GM19468 (cell line): ENCODE data around the gene PNKP.
A peak's percentile ranks its signal among the peaks of the same experiment; 100 is the strongest.

Experiments
- ATAC-seq: cut with Tn5 transposase; IDR thresholded peaks from one replicate; pipeline ENCODE4 v1.9.1; 2021; ENCODE audit warnings: mild to moderate bottlenecking, moderate library complexity, moderate number of reproducible peaks; ENCODE audit not compliant: unreplicated experiment; ENCODE audit errors: extremely low read depth

The PNKP gene

DNA sequence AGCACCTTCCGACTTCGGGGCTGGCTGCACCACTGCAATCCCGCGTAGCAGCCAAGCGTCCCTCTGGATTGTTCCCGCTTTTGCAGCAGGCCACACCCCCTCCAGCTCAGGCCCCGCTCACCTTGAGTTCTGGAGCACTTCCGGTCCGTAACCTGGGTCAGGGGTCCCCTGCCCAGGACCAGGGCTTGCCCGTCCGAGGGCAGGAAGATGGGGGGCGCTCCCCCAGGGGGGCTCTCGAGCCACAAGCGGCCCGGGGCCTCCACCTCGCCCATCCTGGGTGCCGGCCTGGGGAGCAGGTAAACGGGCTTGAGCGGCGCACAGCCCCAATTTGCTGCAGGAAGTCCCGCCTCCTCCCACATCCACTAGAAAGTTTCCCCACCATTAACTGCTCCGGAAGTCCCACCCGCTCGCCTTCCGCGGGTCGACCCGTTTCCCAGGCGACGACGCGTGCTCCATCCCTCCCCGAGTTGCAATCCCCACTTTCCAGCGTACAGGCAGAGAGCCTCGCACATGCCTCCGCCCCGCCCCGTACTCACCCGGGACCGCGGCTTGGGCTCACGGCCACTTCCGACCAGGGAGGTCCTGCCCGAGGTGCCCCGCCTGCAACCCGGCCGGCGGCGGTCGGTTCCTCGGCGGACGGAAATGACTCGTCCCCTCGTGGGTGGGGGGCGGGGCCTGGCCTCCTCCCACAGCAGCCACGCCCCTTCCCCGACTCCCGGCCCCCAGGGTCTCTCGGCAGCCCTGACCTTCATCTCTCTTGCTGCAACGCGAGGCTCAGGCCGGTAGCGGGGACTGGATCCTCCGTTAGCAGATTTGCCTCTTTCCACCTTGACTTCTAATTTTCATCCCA, at the start of gene PNKP:
Gene PNKP (minus strand): TSS at position 644 of the 850 bp plus-strand sequence. CDS start 372 bp downstream, at position 272.
- peak; percentile 10 for ATAC-seq

DNA sequence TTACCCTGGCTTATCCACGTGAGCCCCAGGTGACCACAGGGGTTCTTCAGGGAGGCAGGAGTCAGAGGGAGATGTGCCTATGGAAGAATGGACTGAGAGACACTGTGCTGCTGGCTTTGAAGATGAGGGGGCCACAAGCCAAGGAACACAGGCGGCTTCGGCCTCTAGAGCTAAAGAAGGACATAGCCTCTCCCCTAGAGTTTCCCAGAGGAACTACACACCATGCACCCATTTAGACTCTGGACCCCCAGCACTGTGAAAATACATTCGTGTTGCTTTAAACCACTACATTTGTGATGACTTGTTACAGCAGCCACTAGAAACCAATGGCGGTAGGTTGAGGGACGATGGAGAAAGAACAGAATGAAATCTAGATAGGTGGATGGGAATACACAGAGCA, 47.9 kb upstream of the PNKP start:
- ATAC-seq: no peak

DNA sequence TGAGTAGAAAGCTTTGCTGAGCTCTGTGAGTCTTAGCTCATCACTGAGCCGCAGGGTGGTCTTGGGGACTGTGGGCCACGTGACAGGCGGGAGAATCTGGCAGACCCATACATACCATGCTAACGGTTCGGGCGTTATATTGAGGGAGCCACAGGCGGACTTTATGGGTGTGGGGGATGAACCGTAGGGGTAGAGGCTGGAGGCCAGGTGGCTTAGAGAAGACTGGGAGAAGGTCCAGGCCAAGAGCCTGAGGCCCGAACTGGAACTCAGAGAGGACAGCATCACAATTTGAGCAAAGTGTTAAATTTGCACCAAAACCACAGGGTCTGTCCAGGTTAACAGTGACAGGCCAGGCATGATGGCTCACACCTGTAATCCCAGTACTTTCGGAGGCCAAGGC, 46.3 kb upstream of the PNKP start:
- no peak for ATAC-seq

DNA sequence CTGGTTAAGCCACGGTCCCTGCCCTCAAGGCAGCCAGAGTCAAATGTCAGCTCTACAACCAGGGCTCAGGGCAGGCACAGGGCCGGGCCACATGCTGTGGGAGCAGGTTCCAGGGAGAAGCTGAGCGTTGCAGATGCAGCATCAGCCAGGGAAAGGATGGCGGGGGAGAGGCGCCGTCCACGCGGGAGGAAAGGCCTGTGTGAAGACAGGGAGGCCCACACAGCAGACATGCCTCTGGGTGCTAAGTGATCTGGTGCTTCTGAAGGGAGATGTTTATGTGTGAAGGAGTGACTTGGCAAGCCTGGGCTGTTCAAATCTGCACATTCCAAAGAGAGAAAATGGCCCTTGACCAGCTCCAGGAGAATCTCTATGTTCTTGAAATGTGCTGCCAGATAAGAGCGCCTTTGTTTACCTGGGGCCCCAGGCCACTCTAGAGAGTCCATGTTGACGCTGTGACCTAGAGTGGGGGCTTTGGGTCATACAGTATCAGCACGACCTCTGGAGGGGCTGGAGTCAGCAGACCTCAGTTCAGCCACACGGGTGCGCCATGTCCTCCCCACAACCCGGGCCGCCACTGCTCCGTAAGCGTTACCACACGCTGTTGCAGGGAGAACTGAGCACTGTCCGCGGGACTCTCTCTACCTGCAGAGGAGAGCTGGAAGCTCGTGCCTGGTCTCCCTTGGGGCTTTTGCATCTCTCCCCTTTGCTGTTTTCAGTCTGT, 45.7 kb upstream of the PNKP start:
- ATAC-seq: no peak

DNA sequence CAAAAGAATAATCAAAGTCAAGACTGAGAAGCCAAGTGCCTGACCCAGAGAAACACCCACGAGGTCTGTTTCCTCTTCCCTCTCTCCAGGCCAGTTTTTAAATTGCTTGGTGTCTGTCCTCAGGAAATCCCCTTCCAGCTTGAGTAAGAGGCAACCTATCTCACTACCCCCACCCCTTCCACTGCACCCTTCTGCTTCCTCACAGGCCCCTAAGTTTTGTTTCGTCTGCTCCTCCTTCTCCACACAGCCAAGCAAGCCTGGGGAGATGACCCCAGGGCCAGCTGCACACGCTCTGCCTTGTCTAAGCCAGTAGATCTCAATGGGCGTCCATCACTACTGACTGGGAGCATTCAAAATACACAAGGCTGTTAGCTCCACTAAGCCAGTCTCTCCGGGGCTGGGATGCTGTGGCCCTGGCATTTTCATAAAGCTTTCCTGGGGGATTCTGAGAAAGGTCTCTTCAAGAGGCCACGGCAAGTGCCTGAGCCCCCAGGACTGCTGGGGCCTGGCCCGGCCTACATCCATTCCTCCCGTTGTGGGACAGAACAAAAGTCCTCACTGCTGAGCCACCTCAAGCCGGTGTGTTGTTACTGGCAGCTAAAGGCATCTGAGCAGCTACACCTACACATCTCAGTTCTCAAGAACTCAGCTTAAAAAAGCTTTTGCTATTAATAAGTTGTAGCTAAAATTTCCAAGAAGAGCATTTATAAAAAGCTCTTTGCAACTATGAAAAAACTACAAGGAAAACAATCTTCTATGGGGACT, 44.2 kb upstream of the PNKP start:
- ATAC-seq: no peak

DNA sequence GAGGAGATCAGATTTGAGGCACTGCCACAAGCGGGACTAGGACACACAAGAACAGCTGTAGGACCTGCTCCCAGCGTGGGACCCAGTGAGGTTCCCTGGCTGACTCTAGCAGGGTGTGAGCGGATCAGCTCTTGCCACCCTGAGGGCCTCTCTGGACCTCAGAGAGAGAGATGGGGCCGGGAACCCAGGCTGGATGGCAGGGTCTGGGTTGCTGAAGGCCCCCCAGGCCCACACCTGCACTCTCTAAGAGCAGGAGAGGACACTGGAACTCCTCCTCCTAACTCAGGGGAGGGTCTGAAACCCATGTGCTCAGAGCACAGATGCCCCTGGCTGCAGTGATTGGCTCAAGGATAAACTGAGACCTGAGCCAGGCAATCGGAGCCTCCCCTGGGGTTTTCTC, 42.8 kb upstream of the PNKP start:
- no peak for ATAC-seq

DNA sequence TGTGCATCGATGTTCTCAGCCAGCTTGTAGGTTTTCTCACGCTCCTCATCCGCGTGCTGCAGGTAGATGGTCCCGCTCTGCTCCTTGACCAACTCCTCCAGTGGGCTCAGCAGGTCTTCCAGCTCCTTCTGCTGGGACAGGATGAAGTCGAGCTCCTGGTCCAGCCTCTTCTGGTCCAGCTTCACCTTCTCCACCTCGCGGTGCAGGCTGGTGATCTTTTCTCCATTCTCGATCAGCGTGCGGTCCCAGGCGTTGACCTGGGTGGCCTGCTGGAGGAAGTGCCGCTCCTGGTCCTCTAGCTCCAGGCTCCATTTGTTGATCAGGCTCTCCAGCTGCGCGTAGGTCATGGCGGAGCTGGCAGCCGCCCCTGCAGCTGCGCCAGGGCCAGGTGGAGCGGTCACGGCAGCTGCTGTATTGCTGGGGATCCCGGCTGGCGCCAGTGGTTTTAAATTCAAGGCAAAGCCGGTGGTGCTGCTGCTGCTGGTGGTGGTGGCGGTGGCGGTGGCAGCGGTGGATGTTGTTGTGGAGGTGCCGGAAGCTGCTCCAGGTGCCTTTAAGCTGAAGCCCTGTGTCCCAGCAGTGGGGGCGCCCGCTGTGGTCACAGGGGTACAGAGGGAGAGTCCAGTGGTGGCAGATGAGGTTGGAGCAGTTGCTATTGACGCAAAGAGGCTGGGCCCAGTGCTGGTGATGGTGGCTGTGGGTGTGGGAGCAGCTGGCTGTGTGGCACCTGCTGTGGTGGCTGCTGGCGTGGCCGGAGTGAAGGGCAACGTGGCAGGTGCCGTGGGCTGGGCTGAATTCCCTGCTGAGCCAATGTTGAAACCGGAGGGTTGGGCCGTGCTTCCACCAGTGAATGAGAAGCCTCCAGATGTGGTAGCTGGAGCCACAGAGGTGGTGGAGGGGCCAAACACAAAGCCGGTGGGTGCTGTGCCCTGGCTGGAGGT, 41.4 kb upstream of the PNKP start:
- no peak for ATAC-seq

DNA sequence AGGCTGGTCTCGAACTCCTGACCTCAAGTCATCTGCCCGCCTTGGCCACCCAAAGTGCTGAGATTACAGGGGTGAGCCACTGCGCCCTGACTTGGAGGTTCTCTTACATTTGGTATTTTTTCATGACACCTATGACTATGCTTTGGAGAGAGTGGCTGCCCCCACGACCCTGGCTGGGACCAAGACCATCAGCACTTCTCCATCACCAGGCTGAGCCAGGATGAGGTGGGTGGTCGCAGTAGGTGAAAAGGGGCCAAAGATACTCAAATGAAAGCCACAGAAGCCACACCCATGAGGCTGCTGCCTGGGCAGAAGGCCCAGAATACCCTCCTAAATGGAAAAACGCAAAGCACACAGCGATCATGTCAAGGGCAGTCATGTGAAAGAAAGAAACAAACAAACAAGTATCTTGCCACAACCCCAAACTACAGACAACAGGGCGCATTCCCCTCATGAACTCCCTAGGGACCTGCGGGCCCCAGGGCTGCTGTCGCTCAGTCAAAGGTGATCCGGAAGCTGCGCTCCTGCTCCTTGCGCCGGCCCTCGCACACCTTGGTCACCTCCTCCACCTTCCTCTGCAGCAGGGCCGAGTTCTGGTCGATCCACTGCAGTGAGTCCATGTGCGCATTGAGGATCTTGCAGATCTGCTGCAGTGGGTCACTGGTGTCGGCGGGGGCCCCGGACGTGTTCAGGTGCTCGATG, 40.5 kb upstream of the PNKP start:
- ATAC-seq: no peak

DNA sequence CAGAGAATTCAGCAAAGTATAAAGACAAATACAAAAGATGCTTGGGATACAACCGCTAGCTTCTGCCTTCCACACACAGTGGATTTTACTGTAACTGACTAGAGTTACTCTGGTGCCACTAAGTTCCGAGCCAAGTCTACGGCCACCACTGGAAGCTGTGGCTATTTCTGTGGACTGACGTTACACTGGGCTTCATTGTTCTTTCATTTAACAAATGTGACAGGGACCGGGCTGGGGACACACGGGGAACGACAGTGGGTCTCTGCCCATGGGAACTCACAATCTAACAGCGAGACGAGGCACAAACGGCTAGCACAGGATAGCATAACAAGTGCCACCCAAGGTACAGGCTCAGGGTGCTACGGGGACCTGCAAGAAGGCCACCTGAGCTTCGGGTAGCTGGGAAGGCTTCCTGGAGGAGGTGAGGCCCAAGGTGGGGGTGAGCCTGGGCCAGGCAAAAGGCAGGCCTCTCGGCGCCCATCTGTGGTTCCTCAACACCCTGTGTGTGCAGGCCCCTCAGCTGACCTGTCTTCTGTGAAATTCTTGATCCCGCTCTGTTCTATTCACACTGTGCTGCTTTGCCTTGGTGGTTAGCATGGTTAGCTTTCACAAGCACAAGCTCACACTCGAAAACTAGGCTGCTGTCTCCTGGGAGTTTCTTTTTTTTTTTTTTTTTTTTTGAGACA, 39.6 kb upstream of the PNKP start:
- no peak for ATAC-seq

DNA sequence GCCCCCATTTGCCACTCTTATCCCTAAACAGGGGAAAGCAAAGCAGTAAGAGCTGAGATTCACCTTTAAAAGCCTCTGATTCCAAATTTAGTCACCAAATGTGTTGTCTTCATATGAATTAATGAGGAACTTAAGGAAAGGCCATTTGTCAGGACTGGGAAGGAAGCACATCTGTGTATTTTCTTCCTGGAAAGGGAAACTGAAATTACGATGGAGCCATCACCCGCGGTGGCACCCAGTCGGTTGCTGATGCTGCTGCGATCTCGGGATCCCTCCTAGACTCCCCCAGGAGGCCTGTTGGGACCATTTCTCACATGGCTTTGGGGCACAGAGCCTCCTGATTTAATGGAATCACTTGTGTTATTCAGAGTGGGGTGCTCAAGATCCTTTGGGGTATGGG, 36.8 kb upstream of the PNKP start:
- ATAC-seq: no peak

DNA sequence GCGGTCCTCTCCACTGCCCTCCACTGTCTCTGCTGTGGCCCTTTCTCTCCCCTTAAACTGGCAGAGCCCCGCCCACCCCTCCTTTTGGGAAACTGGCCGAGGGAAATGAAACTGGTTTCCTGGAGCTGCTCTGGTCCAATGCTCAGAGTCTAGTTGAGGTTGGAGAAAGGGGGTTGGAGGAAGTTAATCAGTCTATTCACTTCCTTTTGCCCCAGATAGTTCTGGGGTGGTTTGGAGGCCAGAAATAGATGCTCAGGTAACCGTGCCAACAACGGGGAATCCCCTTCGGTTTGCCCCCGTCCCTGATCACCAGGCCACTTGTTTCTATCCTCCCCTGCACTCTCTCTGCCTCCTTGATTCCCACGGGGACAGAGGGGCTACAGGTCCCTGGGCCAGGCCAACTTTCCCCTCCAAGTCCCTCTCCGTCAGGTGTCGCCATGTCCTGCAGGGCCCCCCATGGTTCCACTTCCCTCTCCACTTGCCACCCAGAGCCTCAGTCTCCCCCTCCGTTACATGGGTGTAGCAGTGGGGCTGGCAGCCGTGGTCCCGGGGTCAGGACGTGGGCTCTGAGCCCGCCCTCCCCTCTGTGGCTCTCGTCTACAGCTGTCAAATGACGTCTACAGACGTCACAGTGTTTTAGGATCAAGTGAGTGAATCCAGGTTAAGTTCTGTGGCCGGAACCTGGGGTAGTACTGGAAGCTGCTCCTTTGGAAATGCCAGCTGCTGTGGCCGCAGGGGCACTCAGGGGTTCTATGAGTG, 29.7 kb upstream of the PNKP start, which contains the start of gene IL4I1:
Gene IL4I1 (minus strand): TSS at position 25 of the 759 bp plus-strand sequence. CDS start 727 bp downstream, outside the sequence.
- no peak for ATAC-seq

DNA sequence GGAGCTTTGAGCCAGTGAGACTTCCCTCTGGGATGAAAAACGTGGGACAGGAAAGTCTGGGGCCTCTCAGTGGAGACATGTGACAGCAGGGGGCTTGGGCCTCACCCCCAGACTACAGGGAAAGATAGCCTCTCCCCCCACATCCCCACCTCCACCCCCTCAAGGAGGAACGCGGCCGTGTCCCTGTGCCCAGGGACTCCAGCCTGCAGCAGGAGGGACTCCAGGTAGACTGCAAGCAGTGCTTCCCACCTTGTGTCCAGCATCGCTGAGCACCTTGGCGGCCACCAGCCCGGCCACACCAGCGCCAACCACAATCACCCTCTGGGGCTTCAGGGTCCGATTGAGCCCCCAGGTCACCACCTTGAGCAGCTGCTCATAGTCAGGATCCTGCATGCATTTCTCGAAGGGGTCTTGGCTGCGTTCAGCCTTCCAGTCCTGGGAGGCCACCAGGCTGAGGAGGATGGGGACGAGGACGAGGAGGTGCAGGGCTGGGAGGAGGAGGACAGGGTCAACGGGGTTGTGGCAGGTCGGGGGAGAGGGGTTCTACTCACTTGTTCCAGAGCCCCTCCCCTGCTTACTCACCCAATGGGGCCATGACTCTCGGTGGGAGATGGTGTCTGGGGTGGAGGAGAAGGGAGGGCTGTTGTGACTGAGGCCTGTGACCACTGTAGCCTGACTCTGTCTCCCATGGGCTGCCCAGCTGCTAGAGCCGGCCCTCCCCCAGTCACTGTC, 28.4 kb upstream of the PNKP start:
- no peak for ATAC-seq

DNA sequence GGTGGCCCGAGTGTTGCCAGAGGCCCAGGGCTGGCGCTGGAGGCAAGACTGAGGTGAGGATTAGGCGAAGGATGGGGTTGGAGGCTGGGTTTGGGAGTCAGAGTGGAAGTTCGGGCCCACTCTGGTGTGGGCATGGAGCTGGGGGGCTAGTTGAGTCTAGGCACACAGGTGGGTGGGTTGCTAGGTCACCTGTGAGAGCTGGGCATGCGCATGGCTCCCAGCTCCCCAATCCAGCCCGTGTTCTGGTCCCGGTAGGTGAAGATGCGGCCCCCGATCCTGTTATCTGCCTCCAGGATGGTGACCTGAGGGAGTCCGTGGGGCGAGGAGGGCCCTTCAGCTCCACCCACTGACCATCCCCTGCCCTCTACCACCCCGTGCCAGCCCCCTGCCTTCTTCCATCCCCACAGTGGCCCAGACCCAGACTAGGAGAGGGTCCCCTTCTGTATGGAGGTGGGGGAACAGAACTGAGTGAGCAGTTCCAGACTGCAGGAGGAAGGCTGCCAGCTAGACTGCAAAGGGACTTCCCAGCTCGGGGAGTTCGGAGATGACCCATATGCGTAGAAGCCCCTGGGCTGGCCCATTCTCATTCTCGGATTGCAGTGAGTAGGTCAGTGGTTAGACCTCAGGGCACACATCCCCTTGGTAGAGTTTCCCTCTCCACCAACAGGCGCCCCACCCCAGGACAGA, 27.6 kb upstream of the PNKP start:
- no peak for ATAC-seq

DNA sequence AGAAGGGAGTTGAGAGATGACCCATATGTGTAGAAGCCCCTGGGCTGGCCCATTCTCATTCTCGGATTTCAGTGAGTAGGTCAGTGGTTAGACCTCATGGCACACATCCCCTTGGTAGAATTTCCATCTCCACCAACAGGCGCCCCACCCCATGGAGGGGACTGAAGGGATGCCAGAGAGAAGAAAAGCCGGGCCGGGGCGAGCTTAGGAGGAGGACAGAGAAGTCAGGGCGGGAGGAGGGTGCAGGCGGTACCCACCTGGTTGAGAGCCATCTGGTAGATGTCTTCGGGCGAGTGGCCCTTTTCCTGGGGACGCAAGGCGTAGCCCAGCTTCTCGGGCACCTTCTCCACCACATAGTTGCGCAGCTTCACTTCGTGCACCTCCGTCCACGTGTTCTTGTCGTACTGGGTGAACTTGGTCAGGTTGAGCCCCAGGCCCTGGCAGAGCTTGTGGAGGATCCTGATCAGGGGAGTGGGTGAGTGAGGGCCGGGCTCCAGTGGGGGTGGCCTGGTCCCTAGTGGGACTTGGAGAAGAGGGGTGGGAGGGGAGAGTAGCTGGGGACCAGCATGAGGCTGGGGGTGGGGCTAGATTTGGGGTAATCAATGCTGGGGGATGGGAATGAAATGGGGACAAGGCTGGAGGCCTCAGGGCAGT, 26.8 kb upstream of the PNKP start:
- no peak for ATAC-seq

DNA sequence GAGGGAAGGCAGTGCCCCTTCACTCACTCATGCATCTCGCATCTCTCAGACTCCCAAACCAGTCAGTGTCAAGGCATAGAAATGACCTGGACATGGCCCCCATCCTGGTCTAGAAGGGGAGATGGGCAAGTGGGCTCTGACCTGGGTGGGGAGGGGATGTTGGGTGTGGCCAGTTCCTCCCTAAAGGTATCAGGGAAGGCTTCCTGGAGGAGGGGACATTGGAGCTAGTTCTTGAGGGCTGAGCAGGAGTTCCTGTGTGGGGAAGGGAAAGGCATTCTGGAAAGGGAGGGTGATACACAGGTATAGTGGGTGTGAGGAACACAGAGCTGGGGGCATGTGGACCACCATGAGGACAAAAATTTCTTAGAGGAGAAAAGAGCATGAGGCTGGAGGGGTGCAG, 25.3 kb upstream of the PNKP start:
- no peak for ATAC-seq

DNA sequence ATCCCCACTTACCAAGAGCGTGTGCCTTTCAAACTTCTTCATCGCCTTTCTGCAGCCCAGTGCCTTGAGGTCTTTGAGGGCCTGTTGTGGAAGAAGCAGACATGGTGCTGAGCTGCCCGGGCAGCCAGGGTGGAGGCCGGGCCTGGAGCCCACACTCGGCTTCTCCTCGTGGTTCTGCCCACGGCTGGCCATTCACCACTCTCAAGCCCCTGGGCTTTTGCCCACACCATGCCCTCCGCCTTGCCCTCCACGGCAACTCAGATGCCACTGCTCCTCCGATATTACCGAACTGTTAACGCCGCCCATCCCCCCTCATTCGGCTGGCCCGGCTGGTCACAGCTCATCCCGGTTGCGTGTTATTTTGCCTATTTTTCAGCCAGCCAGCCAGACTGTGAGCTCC, 24.0 kb upstream of the PNKP start:
- ATAC-seq: no peak
